NCI-H446 treated with DMSO at 0.1 percent for 48 hours (cell line): Measurements from ENCODE around the gene TMEM39B.
"Not testable (repeated sequence)": the region's sequence is repeated elsewhere in the genome, so short reads cannot be mapped to it uniquely, and the experiment has no call there.

Source experiments
- DNase-seq: peaks from one replicate; lab custom pipeline; 2025; lab: John Stamatoyannopoulos, UW

TMEM39B gene

DNA sequence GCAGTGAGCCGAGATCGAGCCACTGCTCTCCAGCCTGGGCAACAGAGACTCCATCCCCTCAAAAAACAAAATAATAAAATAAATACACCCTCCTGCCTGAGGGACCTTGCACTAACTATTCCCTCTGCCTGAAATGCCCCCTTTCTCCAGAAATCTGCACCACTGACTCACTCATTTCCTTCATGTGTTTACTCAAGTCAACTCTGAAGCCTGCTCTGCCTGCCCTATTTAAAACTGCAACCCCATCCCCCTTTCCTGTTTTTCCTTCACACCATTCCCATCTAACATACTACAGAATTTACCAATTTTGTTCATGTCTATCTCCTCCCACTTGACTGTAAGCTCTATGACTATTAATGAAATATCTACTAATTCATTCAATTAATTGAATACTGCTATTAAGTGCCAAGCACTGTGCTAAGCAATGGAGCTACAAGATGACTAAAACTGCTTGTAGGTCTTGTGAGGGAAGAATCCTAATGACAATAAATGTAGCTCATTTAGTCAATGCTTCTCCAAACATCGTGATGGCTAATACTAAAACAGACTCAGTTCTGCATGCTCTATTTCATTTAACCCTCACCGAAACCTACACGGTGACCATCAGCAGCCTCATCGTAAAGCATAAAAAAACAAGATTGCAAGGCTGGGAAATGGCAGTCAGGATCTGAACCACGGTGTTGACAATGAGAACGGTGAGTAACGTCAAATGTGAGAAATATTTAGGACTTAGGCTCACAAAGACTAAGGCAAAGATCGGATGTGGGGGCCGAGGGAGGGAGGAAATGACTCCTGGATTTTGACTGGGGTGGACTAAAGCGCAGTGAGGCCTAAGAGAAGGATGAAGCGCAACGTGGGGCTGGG, 749 bp upstream of the TMEM39B start:
- no peak for DNase-seq

DNA sequence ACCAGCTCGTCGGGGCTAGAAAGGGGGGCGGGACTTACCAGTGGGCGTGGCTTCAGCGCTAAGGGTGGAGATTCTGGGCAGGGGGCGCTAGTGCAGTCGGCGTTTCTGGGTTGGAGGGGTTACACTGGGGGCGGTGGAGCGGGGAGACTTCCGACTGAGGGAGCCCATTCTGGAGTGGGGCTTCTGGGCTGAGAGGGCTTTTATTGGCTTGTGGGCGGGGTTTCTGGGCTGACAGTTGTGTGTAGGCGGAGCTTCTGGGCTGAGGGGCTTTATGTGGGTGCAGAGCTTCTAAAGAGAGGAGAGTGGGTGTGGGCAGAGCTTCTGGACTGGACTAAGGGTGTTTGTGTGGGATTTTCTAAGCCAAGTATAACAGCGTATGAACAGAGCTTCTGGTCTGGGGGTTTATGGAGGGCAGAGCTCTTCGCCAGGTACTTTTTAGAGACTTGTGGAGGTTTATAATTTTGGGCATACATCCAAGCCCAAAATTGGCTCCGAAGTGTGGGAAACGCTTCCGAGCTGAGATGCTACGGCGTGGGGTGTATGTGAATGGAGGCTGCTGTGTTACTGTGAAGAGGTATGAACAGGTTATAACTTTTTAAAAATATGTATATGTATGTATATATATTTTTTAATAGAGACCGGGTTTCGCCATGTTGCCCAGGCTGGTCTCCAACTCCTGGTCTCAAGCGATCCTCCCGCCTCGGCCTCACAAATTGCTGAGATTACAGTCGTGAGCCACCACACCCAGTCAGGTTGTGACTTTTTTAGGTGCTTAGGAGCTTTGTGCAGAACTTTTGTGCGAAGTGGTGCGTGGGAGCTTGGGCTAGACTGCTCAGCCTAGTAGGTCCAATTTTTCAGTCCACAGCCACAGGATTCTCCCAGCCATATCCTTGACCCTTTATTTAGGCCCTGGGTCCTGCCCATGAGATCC, 825 bp downstream of the TMEM39B start:
- no peak for DNase-seq

DNA sequence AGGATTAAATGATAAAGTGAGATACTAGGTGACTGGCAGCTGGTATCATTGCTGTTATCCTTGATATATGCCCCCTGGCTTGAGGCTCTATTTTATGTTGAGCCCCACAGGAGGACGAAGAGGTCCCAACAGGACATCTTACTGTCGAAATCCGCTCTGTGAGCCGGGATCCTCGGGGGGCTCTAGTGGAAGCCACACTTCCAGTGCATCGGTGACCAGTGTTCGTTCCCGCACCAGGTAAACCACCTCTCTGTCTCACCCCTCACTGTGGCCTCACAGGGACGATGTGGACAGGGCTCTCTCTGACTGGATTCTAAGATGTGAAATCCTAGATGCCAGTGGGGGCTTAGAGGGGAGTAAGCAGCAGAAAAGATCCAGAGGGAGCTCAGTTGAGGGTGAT, 2.1 kb downstream of the TMEM39B start:
- DNase-seq, result no peak

DNA sequence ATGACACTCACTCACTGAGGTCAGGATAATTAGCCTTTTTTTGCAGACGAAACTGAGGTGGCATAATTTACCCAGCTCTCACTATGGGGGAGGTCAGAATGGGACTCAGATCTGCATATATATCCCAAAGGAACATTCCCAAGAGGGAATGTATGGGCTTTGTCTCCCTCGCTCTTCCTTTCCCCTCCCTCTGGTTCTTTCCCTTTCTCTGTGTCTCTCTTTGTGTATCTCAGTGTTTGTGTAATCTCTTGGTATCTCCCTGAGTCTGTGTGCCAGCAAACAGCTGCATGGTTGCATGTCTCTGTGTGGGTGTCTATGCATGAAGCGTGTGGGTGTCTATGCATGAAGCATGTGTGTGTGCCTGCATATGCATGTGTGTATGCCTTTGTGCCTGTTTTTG, 4.7 kb downstream of the TMEM39B start:
- no peak for DNase-seq

DNA sequence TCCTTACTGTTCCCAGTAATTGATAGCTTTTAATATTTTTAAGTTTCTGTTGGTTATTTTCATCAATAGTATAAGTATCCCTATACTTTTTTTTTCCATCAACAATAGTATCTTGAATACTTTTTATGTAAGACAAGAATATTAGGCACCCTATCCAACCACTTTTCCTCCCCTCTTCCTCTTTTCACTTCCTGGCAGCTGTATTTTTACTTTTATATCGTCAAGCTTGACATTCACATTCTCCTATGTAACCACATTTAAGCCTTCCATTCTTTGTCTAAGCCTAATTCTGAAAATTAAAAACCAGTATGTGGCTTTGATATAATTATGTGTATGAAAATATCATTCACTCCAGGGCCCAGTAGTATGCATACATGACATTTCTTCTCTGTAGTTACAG, 9.3 kb downstream of the TMEM39B start:
- DNase-seq, result no peak

DNA sequence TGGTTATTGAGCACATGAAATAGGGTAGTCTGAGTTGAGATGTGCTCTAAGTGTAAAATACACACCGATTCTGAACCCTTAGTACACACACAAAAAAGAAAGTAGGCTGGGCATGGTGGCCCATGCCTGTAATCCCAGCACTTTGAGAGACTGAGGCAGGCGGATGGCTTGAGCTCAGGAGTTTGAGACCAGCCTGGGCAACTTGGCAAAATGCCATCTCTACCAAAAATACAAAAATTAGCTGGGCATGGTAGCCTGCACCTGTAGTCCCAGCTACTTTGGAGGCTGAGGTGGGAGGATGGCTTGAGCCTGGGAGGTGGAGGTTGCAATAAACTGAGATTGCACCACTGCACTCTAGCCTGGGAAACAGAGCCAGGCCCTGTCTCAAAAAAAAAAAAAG, 13.6 kb downstream of the TMEM39B start:
- DNase-seq, result not testable (repeated sequence)

DNA sequence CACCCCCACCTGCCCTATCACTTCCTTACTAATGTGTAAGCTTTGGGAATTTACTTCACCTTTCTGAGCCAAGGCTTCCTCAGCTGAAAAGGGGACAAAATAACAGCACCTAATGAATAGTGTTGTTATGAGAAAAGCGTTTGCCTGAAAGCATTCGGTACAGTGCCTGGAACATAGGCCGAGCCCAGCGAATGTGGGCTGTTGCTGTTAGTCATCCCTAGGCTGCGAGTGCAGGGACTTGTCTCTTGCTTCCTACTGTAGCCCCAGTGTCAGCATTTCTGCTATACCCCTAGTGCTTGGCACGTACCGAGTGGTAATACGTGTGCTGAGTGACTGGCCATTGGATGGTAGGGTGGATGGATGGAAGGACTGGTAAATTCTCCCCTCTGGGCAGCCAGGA, 18.4 kb downstream of the TMEM39B start:
- no peak for DNase-seq

DNA sequence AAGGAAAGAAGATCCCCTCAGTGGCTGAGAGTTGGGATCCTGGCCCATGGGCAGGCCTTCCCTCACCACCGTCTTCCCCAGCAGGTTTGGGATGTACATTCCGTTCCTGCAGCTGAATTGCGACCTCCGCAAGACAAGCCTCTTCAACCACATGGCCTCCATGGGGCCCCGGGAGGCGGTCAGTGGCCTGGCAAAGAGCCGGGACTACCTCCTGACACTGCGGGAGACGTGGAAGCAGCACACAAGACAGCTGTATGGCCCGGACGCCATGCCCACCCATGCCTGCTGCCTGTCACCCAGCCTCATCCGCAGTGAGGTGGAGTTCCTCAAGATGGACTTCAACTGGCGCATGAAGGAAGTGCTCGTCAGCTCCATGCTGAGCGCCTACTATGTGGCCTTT, 18.9 kb downstream of the TMEM39B start:
- DNase-seq, result no peak

DNA sequence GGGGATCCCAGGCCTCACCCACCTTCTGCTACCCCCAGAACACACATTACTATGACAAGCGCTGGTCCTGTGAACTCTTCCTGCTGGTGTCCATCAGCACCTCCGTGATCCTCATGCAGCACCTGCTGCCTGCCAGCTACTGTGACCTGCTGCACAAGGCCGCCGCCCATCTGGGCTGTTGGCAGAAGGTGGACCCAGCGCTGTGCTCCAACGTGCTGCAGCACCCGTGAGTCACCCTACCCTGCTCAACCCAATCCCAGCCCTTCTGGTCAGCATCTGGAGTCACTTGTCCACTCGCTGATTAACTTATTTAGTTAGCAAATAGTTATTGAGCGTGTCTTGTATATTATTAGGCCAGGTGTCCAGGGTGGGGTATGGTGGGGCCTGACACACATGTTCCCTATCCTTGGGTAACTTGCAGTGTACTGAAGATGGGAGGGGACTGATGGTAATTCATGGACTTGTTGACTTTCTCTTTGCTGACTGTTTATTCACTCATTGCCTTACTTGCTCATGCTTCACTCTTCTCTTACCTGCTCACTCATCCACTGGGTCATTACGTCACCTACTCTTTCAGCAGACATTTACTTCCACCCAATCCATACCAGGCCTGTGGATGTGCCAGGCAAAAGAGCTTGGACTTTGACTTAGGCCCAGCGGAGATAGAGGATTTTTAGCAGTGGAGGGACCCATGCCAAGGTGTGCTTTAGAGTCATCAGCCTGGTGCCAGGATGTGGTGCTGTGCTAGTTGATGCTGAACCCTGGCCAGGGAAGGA, 22.2 kb downstream of the TMEM39B start:
- DNase-seq, result no peak

DNA sequence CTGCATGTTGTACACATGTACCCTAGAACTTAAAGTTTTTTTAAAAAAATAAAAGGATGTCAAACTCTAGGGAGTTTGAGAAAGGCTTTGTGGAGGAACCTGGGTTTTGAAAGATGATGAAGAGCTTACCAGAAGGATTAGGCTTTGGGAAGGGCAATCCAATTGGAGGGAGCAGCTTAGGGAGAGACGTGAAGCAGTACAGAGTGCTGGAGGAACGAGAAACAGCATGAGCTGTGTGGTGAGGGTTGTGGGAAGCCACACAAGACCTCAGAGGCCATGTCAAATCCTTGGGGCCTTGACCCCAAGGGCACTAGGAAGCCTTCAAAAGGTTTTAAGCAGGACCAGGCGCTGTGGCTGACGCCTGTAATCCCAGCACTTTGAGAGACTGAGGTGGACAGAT, 26.7 kb downstream of the TMEM39B start:
- no peak for DNase-seq

DNA sequence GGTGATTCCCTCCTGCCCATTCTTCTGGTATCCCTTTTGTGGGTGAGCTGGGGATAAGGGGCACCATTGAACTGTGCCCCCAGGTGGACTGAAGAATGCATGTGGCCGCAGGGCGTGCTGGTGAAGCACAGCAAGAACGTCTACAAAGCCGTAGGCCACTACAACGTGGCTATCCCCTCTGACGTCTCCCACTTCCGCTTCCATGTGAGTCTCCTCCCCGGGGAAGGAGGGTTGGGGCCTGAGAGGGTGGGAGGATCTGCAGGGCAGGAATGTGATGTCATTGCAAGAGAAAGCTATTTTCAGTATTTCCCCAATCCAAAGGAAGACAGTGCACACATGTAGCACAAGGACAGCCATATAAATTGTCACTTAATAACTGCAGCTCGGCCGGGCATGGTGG, 27.6 kb downstream of the TMEM39B start:
- no peak for DNase-seq

DNA sequence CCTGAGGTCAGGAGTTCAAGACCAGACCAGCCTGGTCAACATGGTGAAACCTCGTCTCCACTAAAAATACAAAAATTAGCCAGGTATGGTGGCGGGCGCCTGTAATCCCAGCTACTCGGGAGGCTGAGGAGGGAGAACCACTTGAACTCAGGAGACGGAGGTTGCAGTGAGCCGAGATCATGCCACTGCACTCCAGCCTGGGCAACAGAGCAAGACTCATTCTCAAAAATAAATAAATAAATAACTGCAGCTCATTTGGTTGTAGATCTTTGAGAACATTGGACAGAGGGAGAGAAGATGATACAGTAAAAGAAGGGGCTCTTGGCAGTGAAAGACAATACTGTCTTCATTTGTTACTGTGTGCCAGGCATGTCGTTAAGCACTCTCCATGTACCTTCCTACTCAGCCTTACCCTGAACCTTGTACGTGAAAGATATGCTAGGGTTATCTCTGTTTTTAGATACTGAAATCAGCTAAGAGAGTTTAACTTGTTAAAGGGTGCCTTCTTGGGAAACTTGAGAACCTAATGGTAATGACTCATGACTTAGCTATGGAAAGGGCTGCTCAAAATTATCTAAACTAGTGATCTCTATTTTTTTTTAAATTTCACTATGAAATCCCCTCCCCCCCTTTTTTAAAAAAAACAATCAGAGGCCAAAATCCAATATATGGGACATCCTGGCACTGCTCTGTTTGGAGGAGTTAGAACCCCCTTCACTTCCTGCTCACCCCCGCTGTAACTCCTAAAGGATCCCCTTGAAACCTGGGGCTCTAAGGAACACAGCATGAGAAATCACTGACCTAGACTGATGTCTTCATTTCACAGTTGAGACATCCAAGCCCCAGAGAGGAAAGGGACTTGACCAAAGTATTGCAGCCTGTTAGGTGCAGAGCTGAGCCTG, 28.3 kb downstream of the TMEM39B start:
- no peak for DNase-seq

DNA sequence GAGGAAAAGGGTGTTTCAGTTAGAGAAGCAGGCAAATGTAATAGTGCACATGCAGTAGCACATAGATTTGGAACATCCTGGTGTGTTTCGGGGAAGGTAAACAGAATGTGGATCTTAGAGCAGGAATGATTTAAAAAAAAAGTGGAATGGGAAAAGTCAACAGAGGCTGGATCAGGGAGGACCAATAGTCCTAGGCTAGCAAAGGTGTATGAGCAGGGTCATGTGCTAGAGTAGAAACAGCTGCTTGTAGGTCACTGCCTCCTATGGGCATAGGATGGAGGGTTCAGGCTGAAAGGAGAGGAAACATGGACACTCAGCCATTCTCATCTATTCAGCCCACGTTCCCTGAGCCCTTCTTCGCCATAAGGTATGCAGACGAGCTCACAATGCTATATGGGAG, 31.4 kb downstream of the TMEM39B start:
- no peak for DNase-seq

DNA sequence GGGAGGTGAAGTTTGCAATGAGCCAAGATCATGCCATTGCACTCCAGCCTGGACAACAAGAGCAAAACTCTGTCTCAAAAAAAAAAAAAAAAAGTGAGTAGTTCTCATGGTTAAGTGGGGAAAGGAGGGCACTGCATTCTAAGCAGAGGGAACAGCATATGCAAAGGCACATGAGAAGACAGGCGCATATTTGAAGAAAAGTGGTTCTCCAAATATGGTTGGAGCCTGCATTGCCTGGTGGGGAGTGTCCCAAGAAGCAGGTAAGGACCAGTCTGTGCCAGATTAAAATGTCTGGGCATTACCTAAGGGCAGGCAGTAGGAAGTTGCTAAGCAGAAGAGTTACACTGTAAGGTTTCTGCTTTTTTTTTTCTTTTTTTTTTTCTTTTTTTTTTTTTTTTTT, 32.6 kb downstream of the TMEM39B start:
- DNase-seq, result no peak

DNA sequence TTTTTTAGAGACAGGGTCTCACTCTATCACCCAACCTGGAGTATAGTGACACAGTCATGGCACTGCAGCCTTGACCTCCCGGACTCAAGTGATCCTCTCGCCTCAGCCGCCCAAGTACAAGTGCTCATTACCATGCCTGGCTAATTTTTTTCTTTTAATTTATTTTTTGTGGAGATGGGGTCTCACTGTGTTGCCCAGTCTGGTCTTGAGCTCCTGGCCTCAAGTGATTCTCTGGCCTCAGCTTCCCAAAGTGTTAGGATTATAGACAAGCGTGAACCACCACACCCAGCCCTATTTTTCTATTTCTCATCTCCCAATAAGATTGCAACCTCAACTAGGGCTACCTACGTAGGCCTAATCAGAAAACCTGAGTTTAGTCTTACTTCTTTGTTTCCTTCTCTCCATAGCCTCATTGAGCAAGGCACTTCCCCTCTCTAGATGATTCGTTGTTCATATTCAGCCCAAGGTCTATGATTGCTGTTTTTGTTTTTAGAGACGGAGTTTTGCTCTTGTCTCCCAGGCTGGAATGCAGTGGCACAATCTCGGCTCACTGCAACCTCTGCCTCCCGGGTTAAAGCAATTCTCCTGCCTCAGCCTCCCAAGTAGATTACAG, 34.0 kb downstream of the TMEM39B start:
- no peak for DNase-seq

DNA sequence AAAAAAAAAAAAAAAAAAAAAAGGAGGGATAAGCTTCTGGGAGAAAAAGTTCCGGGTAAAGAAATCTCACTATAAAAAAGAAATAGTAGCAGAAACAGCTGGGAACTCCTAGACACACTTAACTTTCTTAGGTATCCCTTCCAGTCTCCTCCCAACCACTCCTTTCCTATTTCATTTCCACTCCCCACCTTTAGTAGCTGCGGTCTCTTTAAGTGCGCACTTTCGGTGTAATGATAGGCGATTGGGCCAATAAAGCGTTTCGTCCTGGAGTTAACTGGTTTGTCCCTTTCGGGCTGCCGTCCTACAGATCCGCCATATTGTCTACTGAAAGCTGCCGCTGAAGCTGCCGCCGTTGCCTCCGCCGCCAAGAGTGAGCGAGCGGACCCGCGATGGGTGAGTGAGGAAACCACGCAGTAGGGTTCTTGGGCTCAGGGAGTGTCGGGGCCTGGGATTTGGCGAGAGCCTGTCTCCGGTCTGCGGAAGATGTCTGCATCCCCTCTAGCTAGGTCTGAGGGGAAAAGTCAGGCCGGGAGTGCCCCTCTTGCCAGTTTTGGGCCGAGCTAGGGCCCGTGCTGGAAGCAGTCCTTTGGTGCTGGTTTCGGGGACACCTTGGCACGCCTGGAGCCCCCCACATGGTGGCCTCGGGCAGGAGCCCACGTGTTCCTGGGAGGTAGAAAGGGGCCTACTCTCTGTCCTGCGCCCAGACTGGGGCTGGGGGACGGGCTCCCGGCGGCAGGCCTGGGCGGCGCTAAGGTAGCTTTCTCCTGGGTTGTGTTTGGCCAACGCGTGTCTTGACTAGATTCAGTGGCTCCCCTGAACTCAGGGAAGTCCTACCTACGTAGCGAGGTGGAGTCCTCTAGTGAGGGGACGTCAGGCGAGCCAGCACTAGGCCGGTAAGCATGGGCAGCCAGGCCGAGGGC, 35.3 kb downstream of the TMEM39B start, which contains the start of gene KPNA6:
Gene KPNA6 (plus strand): TSS at position 315 of the 920 bp plus-strand sequence. CDS start 75 bp downstream, at position 390.
- DNase-seq, result peak; percentile 94

DNA sequence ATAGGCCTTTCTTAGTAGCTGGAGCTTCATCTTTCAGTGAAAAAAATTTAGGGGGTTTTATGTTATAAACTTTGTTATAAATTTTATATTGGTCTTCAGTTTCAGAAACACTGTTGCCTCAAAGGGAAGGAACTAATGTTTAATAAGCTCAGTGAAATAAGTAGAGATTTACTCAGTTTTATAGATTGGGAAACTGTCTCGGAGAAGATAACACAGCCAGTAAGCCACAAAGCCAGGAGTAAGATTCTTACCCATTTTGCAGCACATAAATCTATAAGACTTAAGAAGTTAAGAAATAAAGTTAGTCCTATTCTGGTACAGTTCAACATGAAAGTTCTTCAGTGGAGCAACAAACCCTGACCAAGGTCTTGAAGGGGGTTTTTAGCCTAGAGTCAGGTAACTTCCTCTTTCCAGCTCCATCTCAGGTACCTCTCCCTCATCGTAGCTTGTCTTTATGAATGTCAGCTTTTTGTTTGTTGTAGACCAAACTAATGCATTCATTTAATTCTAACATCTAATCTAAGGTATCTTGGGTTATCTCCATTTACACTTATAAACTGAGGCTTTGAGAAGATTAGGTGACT, 38.4 kb downstream of the TMEM39B start:
- DNase-seq, result no peak

DNA sequence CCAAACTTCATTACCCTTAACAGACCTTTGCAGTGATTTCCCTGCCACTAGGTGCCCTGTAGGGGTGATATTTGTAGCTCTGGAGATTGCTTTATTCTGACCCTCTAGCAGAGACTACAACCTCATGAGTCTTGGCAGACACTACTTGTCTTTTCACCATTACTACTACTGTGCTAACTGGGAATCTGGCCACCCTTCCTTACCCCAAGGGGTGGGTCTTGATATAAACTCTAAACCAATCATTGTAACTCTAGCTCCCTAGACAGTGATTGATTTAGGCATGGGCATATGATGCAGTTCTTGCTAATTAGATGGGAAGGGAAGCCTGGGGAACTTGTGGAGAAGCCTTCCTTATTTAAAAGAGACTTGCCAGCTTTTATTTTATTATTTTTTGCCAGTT, 39.0 kb downstream of the TMEM39B start:
- peak; percentile 56 for DNase-seq

DNA sequence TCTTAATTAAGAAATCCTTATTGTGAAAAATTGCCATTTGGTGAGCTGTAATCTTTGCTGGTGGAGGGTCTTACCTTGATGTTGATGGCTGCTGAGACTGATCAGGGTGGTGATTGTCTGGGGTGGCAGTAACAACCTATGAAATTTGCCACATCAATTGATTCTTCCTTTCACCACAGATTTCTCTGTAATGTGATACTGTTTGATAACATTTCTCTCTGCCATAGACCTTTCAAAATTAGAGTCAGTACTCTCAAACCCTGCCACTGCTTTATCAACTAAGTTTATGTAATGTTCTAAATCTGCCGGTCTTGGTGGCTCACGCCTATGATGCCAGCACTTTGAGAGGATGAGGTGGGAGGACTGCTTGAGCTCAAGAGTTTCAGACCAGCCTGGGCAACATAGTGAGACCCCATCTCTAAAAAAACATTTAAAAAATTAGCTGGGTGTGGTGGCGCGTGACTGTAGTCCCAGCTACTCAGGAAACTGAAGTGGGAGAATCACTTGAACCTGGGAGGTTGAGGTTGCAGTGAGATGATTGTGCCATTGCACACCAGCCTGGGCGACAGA, 40.2 kb downstream of the TMEM39B start:
- DNase-seq, result no peak
